Measurements from ENCODE around the gene LRP1-AS. TPM values are rescaled to one million over a fixed set of nuclear protein-coding genes. Genes with fewer than 3 reads are reported as not detected.

LRP1-AS gene
- total RNA-seq, 4 donors from 2014 or later: not detected

- no peak for TF ChIP-seq CTCF (IDR thresholded peaks at IDR 0.05; ENCODE audit: low read depth)
These were observed 45.5 kb upstream of the LRP1-AS start for GRCh38 chr12:57192920-57193319.

DNA sequence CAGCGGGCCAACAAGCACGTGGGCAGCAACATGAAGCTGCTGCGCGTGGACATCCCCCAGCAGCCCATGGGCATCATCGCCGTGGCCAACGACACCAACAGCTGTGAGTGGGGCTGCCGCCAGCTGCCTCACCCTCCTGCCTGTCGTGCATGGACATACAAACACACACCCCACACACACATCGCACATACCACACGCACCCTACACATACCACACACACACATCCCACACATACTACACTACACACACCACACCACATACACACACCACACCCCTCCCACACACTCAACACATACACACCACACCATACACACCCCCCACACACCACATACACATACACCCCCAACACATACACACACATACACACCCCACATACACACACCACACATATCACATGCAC is 44.0 kb upstream of the LRP1-AS start:
- no peak for TF ChIP-seq CTCF (IDR thresholded peaks at IDR 0.05; ENCODE audit: low read depth)

DNA sequence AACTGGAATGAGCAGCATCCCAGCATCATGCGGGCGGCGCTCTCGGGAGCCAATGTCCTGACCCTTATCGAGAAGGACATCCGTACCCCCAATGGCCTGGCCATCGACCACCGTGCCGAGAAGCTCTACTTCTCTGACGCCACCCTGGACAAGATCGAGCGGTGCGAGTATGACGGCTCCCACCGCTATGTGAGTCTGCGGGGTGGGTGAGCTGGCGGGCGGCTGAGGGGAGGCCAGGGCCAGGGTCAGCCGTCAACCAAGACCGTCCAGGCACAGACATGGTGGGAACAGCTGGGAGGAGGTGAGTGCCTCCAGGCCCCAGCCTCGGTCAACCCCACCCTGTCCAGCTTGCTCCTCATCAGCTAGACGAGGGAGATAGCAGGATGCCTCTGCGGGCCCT is 43.4 kb upstream of the LRP1-AS start:
- no peak for TF ChIP-seq CTCF (IDR thresholded peaks at IDR 0.05; ENCODE audit: low read depth)

DNA sequence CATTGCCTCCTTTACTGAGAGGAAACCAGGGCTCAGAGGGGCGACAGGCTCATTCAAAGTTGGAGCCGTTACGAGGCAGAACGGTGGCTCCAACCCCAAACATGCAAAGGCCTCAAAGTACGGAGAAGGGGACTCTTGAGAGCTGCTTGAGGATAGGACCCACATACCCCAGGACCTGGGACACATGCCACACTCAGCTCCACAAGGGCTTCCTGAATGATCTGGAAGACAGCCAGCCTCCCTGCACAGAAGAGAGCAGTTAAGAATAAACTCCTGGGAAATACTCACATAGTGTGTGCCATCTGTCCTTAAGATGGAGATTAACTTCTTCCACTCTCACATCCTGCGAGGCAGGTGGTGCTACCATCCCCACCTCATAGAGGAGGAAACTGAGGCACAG is 42.6 kb upstream of the LRP1-AS start:
- TF ChIP-seq CTCF (IDR thresholded peaks at IDR 0.05; ENCODE audit: low read depth): no peak

DNA sequence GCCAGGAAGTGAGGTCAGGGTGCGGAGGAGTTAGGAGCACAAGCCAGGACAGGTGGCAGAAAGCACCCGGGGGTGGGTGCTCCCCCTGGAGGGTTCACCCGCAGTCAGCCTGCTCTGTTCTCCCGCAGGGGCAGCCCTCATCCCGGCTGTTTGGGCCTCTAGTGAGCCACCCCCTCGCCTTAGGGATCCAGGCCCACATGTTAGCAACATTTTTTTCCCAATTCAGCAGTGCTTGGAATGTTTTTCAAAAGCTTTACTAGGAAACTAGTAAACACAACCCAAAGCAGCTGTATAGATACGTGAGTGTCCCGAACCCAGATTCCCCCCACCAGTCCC is 40.6 kb upstream of the LRP1-AS start:
- TF ChIP-seq CTCF (IDR thresholded peaks at IDR 0.05; ENCODE audit: low read depth): no peak

- no peak for TF ChIP-seq CTCF (IDR thresholded peaks at IDR 0.05; ENCODE audit: low read depth)
These were observed 40.0 kb upstream of the LRP1-AS start for GRCh38 chr12:57187222-57188089.

DNA sequence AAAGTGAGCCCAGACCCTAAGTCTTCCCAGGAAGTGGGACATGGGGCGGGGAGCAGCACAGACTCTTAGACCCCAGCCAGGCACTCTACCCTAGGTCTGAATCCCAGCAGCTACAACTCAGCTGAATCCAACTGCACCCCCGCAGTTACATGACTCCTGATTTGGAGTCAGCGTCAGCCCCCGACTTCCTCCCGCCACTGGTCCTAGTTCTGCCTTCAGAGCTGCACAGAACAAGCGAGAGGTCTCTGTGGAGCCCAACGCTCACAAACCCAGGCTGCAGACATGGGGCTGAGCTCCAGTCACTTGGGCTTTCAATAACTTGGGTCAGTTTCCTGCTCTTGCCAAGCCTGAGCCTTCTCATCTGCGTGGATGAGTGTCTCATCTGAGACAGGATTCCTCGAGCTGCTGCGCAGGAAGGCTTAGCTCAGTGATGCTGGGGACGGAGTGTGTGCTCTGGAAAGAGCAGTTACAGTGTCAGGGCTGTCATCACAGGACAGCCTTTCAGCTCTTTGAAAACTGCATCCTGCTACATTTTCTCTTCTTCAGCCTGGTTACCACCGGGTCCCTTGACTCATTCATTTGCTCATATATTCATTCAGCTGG is 38.6 kb upstream of the LRP1-AS start:
- no peak for TF ChIP-seq CTCF (IDR thresholded peaks at IDR 0.05; ENCODE audit: low read depth)

Data from subcutaneous adipose tissue (tissue), 4 donors.